ENCODE data around the gene FBXO41.

DNA sequence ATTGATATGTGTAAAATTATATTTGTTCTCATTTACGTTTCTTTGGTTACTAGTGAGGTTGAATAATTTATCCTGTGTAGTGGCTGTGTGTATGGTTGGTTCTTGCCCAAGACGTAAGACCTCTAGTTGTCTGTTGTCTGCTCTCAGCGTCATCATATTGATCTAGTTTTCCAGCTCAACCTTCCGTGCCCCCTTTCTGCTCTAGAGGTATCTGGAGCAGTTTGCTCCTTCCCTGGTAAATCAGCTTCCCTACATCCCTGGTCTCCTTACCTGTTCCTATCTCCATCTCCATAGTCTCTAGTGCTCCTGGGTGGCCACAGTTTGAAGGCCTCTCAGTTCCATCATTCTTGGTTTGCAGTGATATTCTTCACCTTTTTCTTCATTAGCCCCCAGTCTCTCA is 69.0 kb downstream of the FBXO41 start:
- no peak for TF ChIP-seq ZNF121 (tag by site-specific recombination; IDR thresholded peaks at IDR 0.05)
- TF ChIP-seq, protein P1, sequence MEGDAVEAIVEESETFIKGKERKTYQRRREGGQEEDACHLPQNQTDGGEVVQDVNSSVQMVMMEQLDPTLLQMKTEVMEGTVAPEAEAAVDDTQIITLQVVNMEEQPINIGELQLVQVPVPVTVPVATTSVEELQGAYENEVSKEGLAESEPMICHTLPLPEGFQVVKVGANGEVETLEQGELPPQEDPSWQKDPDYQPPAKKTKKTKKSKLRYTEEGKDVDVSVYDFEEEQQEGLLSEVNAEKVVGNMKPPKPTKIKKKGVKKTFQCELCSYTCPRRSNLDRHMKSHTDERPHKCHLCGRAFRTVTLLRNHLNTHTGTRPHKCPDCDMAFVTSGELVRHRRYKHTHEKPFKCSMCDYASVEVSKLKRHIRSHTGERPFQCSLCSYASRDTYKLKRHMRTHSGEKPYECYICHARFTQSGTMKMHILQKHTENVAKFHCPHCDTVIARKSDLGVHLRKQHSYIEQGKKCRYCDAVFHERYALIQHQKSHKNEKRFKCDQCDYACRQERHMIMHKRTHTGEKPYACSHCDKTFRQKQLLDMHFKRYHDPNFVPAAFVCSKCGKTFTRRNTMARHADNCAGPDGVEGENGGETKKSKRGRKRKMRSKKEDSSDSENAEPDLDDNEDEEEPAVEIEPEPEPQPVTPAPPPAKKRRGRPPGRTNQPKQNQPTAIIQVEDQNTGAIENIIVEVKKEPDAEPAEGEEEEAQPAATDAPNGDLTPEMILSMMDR (tag by site-specific recombination; IDR thresholded peaks at IDR 0.05) = no peak
- TF ChIP-seq, protein P2, sequence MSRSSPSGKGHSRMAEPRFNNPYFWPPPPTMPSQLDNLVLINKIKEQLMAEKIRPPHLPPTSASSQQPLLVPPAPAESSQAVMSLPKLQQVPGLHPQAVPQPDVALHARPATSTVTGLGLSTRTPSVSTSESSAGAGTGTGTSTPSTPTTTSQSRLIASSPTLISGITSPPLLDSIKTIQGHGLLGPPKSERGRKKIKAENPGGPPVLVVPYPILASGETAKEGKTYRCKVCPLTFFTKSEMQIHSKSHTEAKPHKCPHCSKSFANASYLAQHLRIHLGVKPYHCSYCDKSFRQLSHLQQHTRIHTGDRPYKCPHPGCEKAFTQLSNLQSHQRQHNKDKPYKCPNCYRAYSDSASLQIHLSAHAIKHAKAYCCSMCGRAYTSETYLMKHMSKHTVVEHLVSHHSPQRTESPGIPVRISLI (tag by site-specific recombination; IDR thresholded peaks at IDR 0.05) = no peak
- TF ChIP-seq ZNF701 (tag by site-specific recombination; IDR thresholded peaks at IDR 0.05) = no peak
- TF ChIP-seq YY1 (tag by site-specific recombination; IDR thresholded peaks at IDR 0.05) = no peak
- no peak for TF ChIP-seq ZNF529 (tag by site-specific recombination; IDR thresholded peaks at IDR 0.05; ENCODE audit: insufficient replicate concordance)
- TF ChIP-seq, protein P3, sequence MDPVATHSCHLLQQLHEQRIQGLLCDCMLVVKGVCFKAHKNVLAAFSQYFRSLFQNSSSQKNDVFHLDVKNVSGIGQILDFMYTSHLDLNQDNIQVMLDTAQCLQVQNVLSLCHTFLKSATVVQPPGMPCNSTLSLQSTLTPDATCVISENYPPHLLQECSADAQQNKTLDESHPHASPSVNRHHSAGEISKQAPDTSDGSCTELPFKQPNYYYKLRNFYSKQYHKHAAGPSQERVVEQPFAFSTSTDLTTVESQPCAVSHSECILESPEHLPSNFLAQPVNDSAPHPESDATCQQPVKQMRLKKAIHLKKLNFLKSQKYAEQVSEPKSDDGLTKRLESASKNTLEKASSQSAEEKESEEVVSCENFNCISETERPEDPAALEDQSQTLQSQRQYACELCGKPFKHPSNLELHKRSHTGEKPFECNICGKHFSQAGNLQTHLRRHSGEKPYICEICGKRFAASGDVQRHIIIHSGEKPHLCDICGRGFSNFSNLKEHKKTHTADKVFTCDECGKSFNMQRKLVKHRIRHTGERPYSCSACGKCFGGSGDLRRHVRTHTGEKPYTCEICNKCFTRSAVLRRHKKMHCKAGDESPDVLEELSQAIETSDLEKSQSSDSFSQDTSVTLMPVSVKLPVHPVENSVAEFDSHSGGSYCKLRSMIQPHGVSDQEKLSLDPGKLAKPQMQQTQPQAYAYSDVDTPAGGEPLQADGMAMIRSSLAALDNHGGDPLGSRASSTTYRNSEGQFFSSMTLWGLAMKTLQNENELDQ (tag by site-specific recombination; IDR thresholded peaks at IDR 0.05; ENCODE audit: low read depth) = no peak

Measured in HEK293 (cell line).